ENCODE results near the gene CAMTA1. TPM values are rescaled to one million over a fixed set of nuclear protein-coding genes. Genes with fewer than 3 reads are reported as not detected.

The CAMTA1 gene
- total RNA-seq, 1 experiment from 2014 or later, result 69.5 TPM

GRCh38 chr1:7634546-7635240 is 849.4 kb downstream of the CAMTA1 start:
- H3K9ac ChIP-seq (ENCODE audit: low read length), result no peak overlapping the region
- H3K36me3 ChIP-seq (ENCODE audit: control insufficient read depth in 1 of 2, insufficient read depth in 2 of 2, low read length in 2 of 2), result no peaks in the 10 kb centered on the region
- no peaks in the 10 kb centered on the region for H3K79me2 ChIP-seq (ENCODE audit: insufficient read depth, low read length)
- no peak overlapping the region for H3K27ac ChIP-seq (ENCODE audit: low read depth, low read length)
- H3K4me2 ChIP-seq (ENCODE audit: low read length), result no peak overlapping the region
- ChIA-PET CTCF (no interaction called here), RAD21 (ENCODE audit: low non-redundant PET in 1 of 2, low total read pairs in 2 of 2, uncharacterized antibody in 2 of 2, unreplicated experiment in 2 of 2) (no interaction called here), POLR2A (no interaction called here)
- intact Hi-C loops (cut with micrococcal nuclease), result no loop called here
- no peaks in the 10 kb centered on the region for H3K9me3 ChIP-seq (ENCODE audit: control insufficient read depth in 1 of 2, insufficient read depth in 1 of 2, low read depth in 1 of 2, low read length in 2 of 2)
- ATAC-seq, result no peak
- peaks cover 26% of the 10 kb centered on the region for H3K27me3 ChIP-seq (ENCODE audit: insufficient read depth, low read length)
- no peaks in the 10 kb centered on the region for H3K4me1 ChIP-seq (ENCODE audit: control insufficient read depth in 1 of 2, insufficient read depth in 2 of 2, low read length in 2 of 2)
- no peak overlapping the region for H2AFZ ChIP-seq (ENCODE audit: low read depth, low read length, poor library complexity, severe bottlenecking)
- BruUV-seq (replicated peaks), result no TSS peak
- TF ChIP-seq ZNF274 (IDR thresholded peaks at IDR 0.05; ENCODE audit: low read depth, low read length) (no peak), MAX (IDR thresholded peaks at IDR 0.05) (no peak), CEBPB (IDR thresholded peaks at IDR 0.05; ENCODE audit: low read depth) (no peak), FOSL1 (IDR thresholded peaks at IDR 0.05; ENCODE audit: low read depth) (no peak), REST (IDR thresholded peaks at IDR 0.05; ENCODE audit: low read depth) (no peak), ZFX (IDR thresholded peaks at IDR 0.05) (no peak), SP1 (IDR thresholded peaks at IDR 0.05; ENCODE audit: low read depth) (no peak)
- no peak overlapping the region for H3K4me3 ChIP-seq (replicated peaks in 1 of 2; ENCODE audit: low read depth in 1 of 2, low read length in 2 of 2)
- no peaks in the 10 kb centered on the region for H4K20me1 ChIP-seq (ENCODE audit: insufficient read depth)
- DNase-seq (ENCODE audit: low read depth, low spot score), result no peak
- no peaks in the 10 kb centered on the region for H3K9me2 ChIP-seq (ENCODE audit: insufficient read depth)

Measured in HCT116 (cell line).